HL-60 (cell line): ENCODE measurements around the gene TRIM29.
"Not testable (repeated sequence)": the region's sequence is repeated elsewhere in the genome, so short reads cannot be mapped to it uniquely, and the experiment has no call there.

Source experiments
- DNase-seq, 2 experiments: peaks; one replicate each; pipeline ENCODE4 v3.0.0-alpha.2; 2010 to 2020; ENCODE audit warnings: low read depth in 1 of 2, low spot score in 1 of 2
- H3K27ac ChIP-seq: fragments of 250-450 bp; sonication (Bioruptor Pico); replicated peaks from 2 replicates; pipeline ENCODE4 v1.5.1; 2020; ENCODE audit warnings: mild to moderate bottlenecking, moderate library complexity
- H3K27me3 ChIP-seq: fragments of 250-450 bp; sonication (Bioruptor Pico); 2 replicates; pipeline ENCODE4 v1.5.1; 2021; ENCODE audit warnings: mild to moderate bottlenecking, moderate library complexity; ENCODE audit not compliant: insufficient read depth, poor library complexity, severe bottlenecking
- H3K4me3 ChIP-seq: replicated peaks from 2 replicates; pipeline ENCODE4 v1.5.1; 2011; ENCODE audit warnings: mild to moderate bottlenecking, control low read depth, low read length; ENCODE audit not compliant: insufficient read depth
- GABPA ChIP-seq: IDR thresholded peaks from 2 replicates; pipeline ENCODE4 v1.6.1; 2012; ENCODE audit warnings: low read depth
- POLR2AphosphoS5 ChIP-seq: IDR thresholded peaks from 2 replicates; pipeline ENCODE4 v1.6.1; 2012; ENCODE audit warnings: low read depth
- SPI1 ChIP-seq: IDR thresholded peaks from 2 replicates; pipeline ENCODE4 v1.6.1; 2012; ENCODE audit warnings: low read depth, mild to moderate bottlenecking, borderline replicate concordance
- TF ChIP-seq, protein P1 (sequence below): IDR thresholded peaks from 2 replicates; pipeline ENCODE4 v1.6.1; 2012; ENCODE audit warnings: low read depth; ENCODE audit not compliant: insufficient replicate concordance
- TF ChIP-seq, protein P2 (sequence below): IDR thresholded peaks from one replicate; pipeline ENCODE4 v1.5.1; 2011; ENCODE audit warnings: low read length, control low read depth, inconsistent platforms; ENCODE audit not compliant: insufficient read depth

TRIM29 gene

GRCh38 chr11:120146413-120147093 lies 8.6 kb upstream of the TRIM29 start:
- peaks cover 2% of the 10 kb centered on the region for H3K27me3 ChIP-seq
- no peak overlapping the region for H3K27ac ChIP-seq
- H3K4me3 ChIP-seq: no peak overlapping the region
- TF ChIP-seq POLR2AphosphoS5 (no peak), GABPA (no peak), SPI1 (no peak)
- TF ChIP-seq, protein P1, sequence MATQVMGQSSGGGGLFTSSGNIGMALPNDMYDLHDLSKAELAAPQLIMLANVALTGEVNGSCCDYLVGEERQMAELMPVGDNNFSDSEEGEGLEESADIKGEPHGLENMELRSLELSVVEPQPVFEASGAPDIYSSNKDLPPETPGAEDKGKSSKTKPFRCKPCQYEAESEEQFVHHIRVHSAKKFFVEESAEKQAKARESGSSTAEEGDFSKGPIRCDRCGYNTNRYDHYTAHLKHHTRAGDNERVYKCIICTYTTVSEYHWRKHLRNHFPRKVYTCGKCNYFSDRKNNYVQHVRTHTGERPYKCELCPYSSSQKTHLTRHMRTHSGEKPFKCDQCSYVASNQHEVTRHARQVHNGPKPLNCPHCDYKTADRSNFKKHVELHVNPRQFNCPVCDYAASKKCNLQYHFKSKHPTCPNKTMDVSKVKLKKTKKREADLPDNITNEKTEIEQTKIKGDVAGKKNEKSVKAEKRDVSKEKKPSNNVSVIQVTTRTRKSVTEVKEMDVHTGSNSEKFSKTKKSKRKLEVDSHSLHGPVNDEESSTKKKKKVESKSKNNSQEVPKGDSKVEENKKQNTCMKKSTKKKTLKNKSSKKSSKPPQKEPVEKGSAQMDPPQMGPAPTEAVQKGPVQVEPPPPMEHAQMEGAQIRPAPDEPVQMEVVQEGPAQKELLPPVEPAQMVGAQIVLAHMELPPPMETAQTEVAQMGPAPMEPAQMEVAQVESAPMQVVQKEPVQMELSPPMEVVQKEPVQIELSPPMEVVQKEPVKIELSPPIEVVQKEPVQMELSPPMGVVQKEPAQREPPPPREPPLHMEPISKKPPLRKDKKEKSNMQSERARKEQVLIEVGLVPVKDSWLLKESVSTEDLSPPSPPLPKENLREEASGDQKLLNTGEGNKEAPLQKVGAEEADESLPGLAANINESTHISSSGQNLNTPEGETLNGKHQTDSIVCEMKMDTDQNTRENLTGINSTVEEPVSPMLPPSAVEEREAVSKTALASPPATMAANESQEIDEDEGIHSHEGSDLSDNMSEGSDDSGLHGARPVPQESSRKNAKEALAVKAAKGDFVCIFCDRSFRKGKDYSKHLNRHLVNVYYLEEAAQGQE: no peak
- TF ChIP-seq, protein P2, sequence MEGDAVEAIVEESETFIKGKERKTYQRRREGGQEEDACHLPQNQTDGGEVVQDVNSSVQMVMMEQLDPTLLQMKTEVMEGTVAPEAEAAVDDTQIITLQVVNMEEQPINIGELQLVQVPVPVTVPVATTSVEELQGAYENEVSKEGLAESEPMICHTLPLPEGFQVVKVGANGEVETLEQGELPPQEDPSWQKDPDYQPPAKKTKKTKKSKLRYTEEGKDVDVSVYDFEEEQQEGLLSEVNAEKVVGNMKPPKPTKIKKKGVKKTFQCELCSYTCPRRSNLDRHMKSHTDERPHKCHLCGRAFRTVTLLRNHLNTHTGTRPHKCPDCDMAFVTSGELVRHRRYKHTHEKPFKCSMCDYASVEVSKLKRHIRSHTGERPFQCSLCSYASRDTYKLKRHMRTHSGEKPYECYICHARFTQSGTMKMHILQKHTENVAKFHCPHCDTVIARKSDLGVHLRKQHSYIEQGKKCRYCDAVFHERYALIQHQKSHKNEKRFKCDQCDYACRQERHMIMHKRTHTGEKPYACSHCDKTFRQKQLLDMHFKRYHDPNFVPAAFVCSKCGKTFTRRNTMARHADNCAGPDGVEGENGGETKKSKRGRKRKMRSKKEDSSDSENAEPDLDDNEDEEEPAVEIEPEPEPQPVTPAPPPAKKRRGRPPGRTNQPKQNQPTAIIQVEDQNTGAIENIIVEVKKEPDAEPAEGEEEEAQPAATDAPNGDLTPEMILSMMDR: no peak
- no peak for DNase-seq

GRCh38 chr11:120144501-120144900 lies 6.6 kb upstream of the TRIM29 start:
- no peak overlapping the region for H3K27ac ChIP-seq
- DNase-seq: no peak
- H3K4me3 ChIP-seq: no peak overlapping the region
- peaks cover 2% of the 10 kb centered on the region for H3K27me3 ChIP-seq
- no peak for TF ChIP-seq POLR2AphosphoS5

- H3K27ac ChIP-seq, DNase-seq, H3K27me3 ChIP-seq, H3K4me3 ChIP-seq: not testable (repeated sequence)
Measured at GRCh38 chr11:120143472-120143871, 5.6 kb upstream of the TRIM29 start.

GRCh38 chr11:120142441-120143100 lies 4.7 kb upstream of the TRIM29 start:
- DNase-seq: no peak
- Histone ChIP-seq H3K27me3 (no peaks in the 10 kb centered on the region), H3K27ac (no peak overlapping the region), H3K4me3 (no peak overlapping the region)
- TF ChIP-seq, protein P1: no peak
- TF ChIP-seq, protein P2: no peak
- TF ChIP-seq SPI1: no peak
- no peak for TF ChIP-seq POLR2AphosphoS5
- TF ChIP-seq GABPA: no peak
